Astrocyte (in vitro differentiated cells and primary cell): Measurements from ENCODE around the gene CRLF3. TPM values are rescaled to one million over a fixed set of nuclear protein-coding genes. Genes with fewer than 3 reads are reported as not detected.
"Not testable (repeated sequence)": the region's sequence is repeated elsewhere in the genome, so short reads cannot be mapped to it uniquely, and the experiment has no call there.

ENCODE experiments used
- DNase-seq: peaks from one replicate; pipeline ENCODE4 v3.0.0-alpha.2; 2010; ENCODE audit warnings: low read depth
- FAIRE-seq: peaks from 2 replicates; lab custom pipeline; 2011; peaks lifted over from hg19 to GRCh38; lab: Jason Lieb, UNC
- H2AFZ ChIP-seq: 2 replicates; pipeline ENCODE4 v1.6.0; 2012; ENCODE audit warnings: low read depth, low read length, inconsistent platforms
- H3K27ac ChIP-seq: 2 replicates; pipeline ENCODE4 v1.5.1; 2011; ENCODE audit warnings: low read depth, low read length, inconsistent platforms
- H3K27me3 ChIP-seq: 2 replicates; pipeline ENCODE4 v1.6.0; 2011; ENCODE audit warnings: low read length, inconsistent platforms; ENCODE audit not compliant: insufficient read depth
- H3K36me3 ChIP-seq: 2 replicates; pipeline ENCODE4 v1.5.1; 2011; ENCODE audit warnings: low read length, inconsistent platforms; ENCODE audit not compliant: insufficient read depth
- H3K4me1 ChIP-seq: 2 replicates; pipeline ENCODE4 v1.5.1; 2011; ENCODE audit warnings: low read length, inconsistent platforms; ENCODE audit not compliant: insufficient read depth
- H3K4me2 ChIP-seq: 2 replicates; pipeline ENCODE4 v1.6.0; 2012; ENCODE audit warnings: low read length, inconsistent platforms
- H3K4me3 ChIP-seq: 2 replicates; pipeline ENCODE4 v1.5.1; 2011; ENCODE audit warnings: low read depth, mild to moderate bottlenecking, low read length, inconsistent platforms; ENCODE audit not compliant: insufficient read depth
- H3K79me2 ChIP-seq: 2 replicates; pipeline ENCODE4 v1.6.0; 2012; ENCODE audit warnings: mild to moderate bottlenecking, low read length, inconsistent platforms; ENCODE audit not compliant: insufficient read depth
- H3K9ac ChIP-seq: 2 replicates; pipeline ENCODE4 v1.6.0; 2012; ENCODE audit warnings: mild to moderate bottlenecking, low read length, inconsistent platforms
- H3K9me3 ChIP-seq: 2 replicates; pipeline ENCODE4 v1.5.1; 2012; ENCODE audit warnings: low read depth, mild to moderate bottlenecking, low read length, inconsistent platforms; ENCODE audit not compliant: insufficient read depth
- H4K20me1 ChIP-seq: 2 replicates; pipeline ENCODE4 v1.6.0; 2012; ENCODE audit warnings: low read length, inconsistent platforms; ENCODE audit not compliant: insufficient read depth
- H3K27ac Mint-ChIP-seq: one replicate; pipeline ENCODE4 v1.8.0; 2021; ENCODE audit warnings: mild to moderate bottlenecking, mixed read lengths; ENCODE audit not compliant: unreplicated experiment
- H3K27me3 Mint-ChIP-seq: one replicate; pipeline ENCODE4 v1.8.0; 2021; ENCODE audit warnings: low read depth, mixed read lengths; ENCODE audit not compliant: unreplicated experiment
- H3K36me3 Mint-ChIP-seq: one replicate; pipeline ENCODE4 v1.8.0; 2021; ENCODE audit warnings: low read depth, mixed read lengths; ENCODE audit not compliant: unreplicated experiment
- H3K4me1 Mint-ChIP-seq: one replicate; pipeline ENCODE4 v1.8.0; 2021; ENCODE audit warnings: low read depth, mixed read lengths; ENCODE audit not compliant: unreplicated experiment
- H3K4me3 Mint-ChIP-seq: one replicate; pipeline ENCODE4 v1.8.0; 2021; ENCODE audit warnings: mild to moderate bottlenecking, moderate library complexity, mixed read lengths; ENCODE audit not compliant: unreplicated experiment
- H3K9me3 Mint-ChIP-seq: one replicate; pipeline ENCODE4 v1.8.0; 2021; ENCODE audit warnings: mild to moderate bottlenecking, mixed read lengths; ENCODE audit not compliant: unreplicated experiment
- CTCF ChIP-seq: IDR thresholded peaks from 2 replicates; pipeline ENCODE4 v1.5.1; 2011; ENCODE audit warnings: low read depth, mild to moderate bottlenecking, inconsistent platforms, low read length, moderate library complexity; ENCODE audit not compliant: insufficient read depth
- EZH2 ChIP-seq: IDR thresholded peaks from 2 replicates; pipeline ENCODE4 v1.6.1; 2012; ENCODE audit warnings: mild to moderate bottlenecking, low read length, inconsistent platforms; ENCODE audit not compliant: insufficient read depth
- total RNA-seq: library from RNA; stranded (reverse); gene quantifications from 2 replicates; pipeline ENCODE4 v1.2.1, GENCODE V29; 2021

The CRLF3 gene
- total RNA-seq, 1 donor from 2014 or later = 8.0 TPM

GRCh38 chr17:30827082-30827481 lies 2.6 kb upstream of the CRLF3 start:
- no peak overlapping the region for H2AFZ ChIP-seq
- TF ChIP-seq EZH2 (no peak), CTCF (no peak)
- H3K9me3 ChIP-seq = no peaks in the 10 kb centered on the region
- FAIRE-seq (no peak), DNase-seq (no peak)
- H3K27me3 ChIP-seq = no peaks in the 10 kb centered on the region
- H3K27me3 Mint-ChIP-seq = no peaks in the 10 kb centered on the region
- H3K36me3 ChIP-seq = no peaks in the 10 kb centered on the region
- H3K36me3 Mint-ChIP-seq = no peaks in the 10 kb centered on the region
- H3K4me1 Mint-ChIP-seq = peaks cover 3% of the 10 kb centered on the region
- H3K4me3 Mint-ChIP-seq = no peak overlapping the region
- peaks cover 25% of the 10 kb centered on the region for H3K79me2 ChIP-seq
- H3K9ac ChIP-seq = no peak overlapping the region
- H3K27ac ChIP-seq = no peak overlapping the region
- H3K9me3 Mint-ChIP-seq = no peaks in the 10 kb centered on the region
- H3K4me1 ChIP-seq = peaks cover 4% of the 10 kb centered on the region
- H4K20me1 ChIP-seq = peaks cover 4% of the 10 kb centered on the region
- H3K4me3 ChIP-seq = no peak overlapping the region
- no peak overlapping the region for H3K27ac Mint-ChIP-seq
- no peak overlapping the region for H3K4me2 ChIP-seq

GRCh38 chr17:30824002-30824355 lies 513 bp downstream of the CRLF3 start:
- Histone ChIP-seq H3K4me3 (peak overlapping the region; percentile 76), H3K27ac (peak overlapping the region; percentile 72), H3K4me1 (peaks cover 4% of the 10 kb centered on the region), H3K9ac (peak overlapping the region; percentile 94), H3K4me2 (peak overlapping the region; percentile 96), H3K27me3 (no peaks in the 10 kb centered on the region), H3K36me3 (no peaks in the 10 kb centered on the region), H4K20me1 (peaks cover 15% of the 10 kb centered on the region), H2AFZ (peak overlapping the region; percentile 85), H3K79me2 (peaks cover 53% of the 10 kb centered on the region), H3K9me3 (no peaks in the 10 kb centered on the region)
- Mint-ChIP-seq H3K4me3 (peak overlapping the region; percentile 93), H3K4me1 (peaks cover 9% of the 10 kb centered on the region), H3K27ac (peak overlapping the region; percentile 80), H3K27me3 (no peaks in the 10 kb centered on the region), H3K36me3 (no peaks in the 10 kb centered on the region), H3K9me3 (no peaks in the 10 kb centered on the region)
- TF ChIP-seq EZH2 = no peak
- no peak for TF ChIP-seq CTCF
- no peak for DNase-seq
- no peak for FAIRE-seq

- Mint-ChIP-seq H3K27me3 (no peaks in the 10 kb centered on the region), H3K27ac (peak overlapping the region; percentile 80), H3K36me3 (no peaks in the 10 kb centered on the region), H3K4me3 (peak overlapping the region; percentile 93), H3K9me3 (no peaks in the 10 kb centered on the region), H3K4me1 (peaks cover 9% of the 10 kb centered on the region)
- peaks cover 58% of the 10 kb centered on the region for H3K79me2 ChIP-seq
- peak overlapping the region; percentile 94 for H3K9ac ChIP-seq
- peaks cover 19% of the 10 kb centered on the region for H4K20me1 ChIP-seq
- H3K4me2 ChIP-seq = peak overlapping the region; percentile 96
- H3K36me3 ChIP-seq = no peaks in the 10 kb centered on the region
- H3K27ac ChIP-seq = no peak overlapping the region
- H3K4me3 ChIP-seq = peak overlapping the region; percentile 76
- peaks cover 4% of the 10 kb centered on the region for H3K4me1 ChIP-seq
- TF ChIP-seq CTCF = no peak
- no peak for TF ChIP-seq EZH2
- H2AFZ ChIP-seq = no peak overlapping the region
- FAIRE-seq (no peak), DNase-seq (no peak)
- no peaks in the 10 kb centered on the region for H3K9me3 ChIP-seq
- no peaks in the 10 kb centered on the region for H3K27me3 ChIP-seq
Measured at GRCh38 chr17:30823421-30823820, 1.1 kb downstream of the CRLF3 start.

- H3K9ac ChIP-seq, H3K4me1 Mint-ChIP-seq, H3K9me3 Mint-ChIP-seq, H3K36me3 Mint-ChIP-seq, H2AFZ ChIP-seq, H3K27ac Mint-ChIP-seq, H3K9me3 ChIP-seq, H3K27me3 ChIP-seq, H3K27ac ChIP-seq, FAIRE-seq, H3K4me1 ChIP-seq, H3K36me3 ChIP-seq, DNase-seq, H3K4me2 ChIP-seq, H3K4me3 ChIP-seq, H3K27me3 Mint-ChIP-seq, H3K4me3 Mint-ChIP-seq: not testable (repeated sequence)
- Histone ChIP-seq H4K20me1 (peaks cover 19% of the 10 kb centered on the region), H3K79me2 (peaks cover 62% of the 10 kb centered on the region)
Measured at GRCh38 chr17:30822919-30823318, 1.6 kb downstream of the CRLF3 start.
